ENCODE data around the gene RAB3A. TPM values are rescaled to one million over a fixed set of nuclear protein-coding genes. Genes with fewer than 3 reads are reported as not detected.
A peak's percentile ranks its signal among the peaks of the same experiment; 100 is the strongest.

RAB3A gene
- total RNA-seq, 3 donors from 2014 or later (not counting 1 experiment from before 2014, with no cell fraction given), result 5.2 to 7.8 (median 7.6) TPM

DNA sequence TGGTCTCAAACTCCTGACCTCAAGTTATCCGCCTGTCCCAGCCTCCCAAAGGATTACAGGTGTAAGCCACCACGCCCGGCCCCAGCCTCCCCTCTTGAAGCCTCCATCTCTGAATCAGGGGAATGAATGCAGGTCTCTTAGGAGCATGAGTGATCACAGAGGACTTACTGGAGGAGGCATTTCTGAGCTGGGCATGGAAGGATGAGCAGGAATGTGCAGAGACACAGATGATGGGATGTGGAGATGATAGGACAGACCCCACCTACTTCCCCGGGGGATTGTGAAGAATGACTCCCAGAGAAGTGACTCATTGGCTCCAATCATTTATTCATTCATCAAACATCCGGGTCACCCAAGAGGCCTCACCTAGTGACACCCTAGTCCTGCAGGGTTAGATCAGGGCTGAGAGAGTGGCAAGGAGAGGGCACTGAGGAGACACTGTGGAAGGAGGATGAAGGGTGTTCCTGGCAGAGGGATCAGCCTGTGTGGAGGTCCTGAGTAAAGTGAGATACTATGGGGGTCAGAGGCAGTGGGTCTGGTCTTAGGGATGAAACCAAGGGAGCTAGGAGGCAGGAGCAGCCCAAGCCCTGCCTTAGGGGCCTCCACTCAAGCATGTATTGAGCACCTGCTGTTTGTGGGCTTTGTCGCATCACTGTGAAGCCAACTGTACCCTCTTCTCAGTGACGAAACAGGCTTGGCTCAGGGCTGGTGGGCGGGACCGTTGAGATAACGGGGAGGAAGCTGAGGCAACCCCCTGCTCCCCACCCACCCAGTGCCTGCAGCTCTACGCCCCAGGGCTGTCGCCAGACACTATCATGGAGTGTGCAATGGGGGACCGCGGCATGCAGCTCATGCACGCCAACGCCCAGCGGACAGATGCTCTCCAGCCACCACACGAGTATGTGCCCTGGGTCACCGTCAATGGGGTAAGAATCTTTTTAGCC is 27.2 kb downstream of the RAB3A start:
- Mint-ChIP-seq H3K36me3 (no peaks in the 10 kb centered on the region), H3K4me3 (no peak overlapping the region), H3K27me3 (ENCODE audit: low read depth in 2 of 2) (no peaks in the 10 kb centered on the region), H3K9me3 (no peaks in the 10 kb centered on the region), H3K4me1 (peaks cover 10 to 26% of the 10 kb centered on the region in 2 donors), H3K27ac (no peak overlapping the region)
- TF ChIP-seq CTCF (IDR thresholded peaks at IDR 0.05), result no peak
- Histone ChIP-seq H3K9me3 (ENCODE audit: control insufficient read depth, insufficient read depth, low read length) (no peaks in the 10 kb centered on the region), H3K27me3 (ENCODE audit: control insufficient read depth, insufficient read depth, low read length) (no peaks in the 10 kb centered on the region), H3K4me1 (ENCODE audit: control insufficient read depth, insufficient read depth, low read length) (peaks cover 44% of the 10 kb centered on the region), H3K36me3 (ENCODE audit: control insufficient read depth, insufficient read depth, low read length) (peaks cover 9% of the 10 kb centered on the region), H3K27ac (ENCODE audit: low read length) (no peak overlapping the region), H3K4me3 (ENCODE audit: low read length) (no peak overlapping the region)
- ATAC-seq (no peak), DNase-seq (no peak)
- intact Hi-C loops (cut with micrococcal nuclease), result no loop called here
- 91% methylated on average over 18 of the region's 19 CpGs for WGBS (ENCODE audit: insufficient coverage)

DNA sequence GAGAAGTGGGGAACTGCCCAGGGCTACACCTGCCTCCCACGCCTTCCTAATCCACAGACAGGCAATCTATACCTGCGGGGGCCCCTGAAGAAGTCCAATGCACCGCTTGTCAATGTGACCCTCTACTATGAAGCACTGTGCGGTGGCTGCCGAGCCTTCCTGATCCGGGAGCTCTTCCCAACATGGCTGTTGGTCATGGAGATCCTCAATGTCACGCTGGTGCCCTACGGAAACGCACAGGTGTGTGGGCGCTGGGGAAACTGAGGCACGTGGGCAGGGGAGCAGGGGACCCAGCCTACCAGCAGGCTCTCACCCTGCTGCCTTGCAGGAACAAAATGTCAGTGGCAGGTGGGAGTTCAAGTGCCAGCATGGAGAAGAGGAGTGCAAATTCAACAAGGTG is 28.9 kb downstream of the RAB3A start:
- no peak overlapping the region for H3K27ac ChIP-seq (ENCODE audit: low read length)

DNA sequence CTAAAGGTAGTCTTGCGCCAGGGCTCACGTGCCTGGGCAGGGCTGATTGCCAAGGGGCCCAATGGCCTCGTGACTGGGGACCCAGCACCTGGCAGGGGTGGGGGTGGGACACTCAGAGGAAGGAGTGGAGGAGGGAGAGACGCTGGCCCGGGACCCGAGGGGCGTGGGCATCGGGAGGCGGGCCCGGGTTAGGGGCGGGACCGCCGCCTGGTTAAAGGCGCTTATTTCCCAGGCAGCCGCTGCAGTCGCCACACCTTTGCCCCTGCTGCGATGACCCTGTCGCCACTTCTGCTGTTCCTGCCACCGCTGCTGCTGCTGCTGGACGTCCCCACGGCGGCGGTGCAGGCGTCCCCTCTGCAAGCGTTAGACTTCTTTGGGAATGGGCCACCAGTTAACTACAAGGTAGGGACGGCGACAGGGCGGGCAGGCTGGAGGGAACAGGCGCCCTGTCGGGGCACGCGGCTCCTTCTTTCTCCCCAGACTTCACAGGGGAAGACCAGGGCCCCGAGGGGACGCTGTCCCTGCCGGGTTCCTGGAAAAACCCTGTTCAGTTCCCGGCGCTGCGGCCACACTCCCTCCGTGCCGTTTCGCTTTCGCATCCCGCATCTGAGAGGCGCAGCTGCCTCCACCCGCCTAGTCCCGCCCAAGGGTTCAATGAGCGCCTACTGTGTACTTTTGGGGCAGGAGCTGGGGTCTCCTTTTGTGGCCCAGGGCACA is 30.1 kb downstream of the RAB3A start, which contains the start of gene IFI30:
TSS of gene IFI30 (plus strand) at position 242 of the 717 bp plus-strand sequence. CDS start at position 271, 29 bp downstream.
- Histone ChIP-seq H3K9me3 (ENCODE audit: control insufficient read depth, insufficient read depth, low read length) (no peaks in the 10 kb centered on the region), H3K27me3 (ENCODE audit: control insufficient read depth, insufficient read depth, low read length) (no peaks in the 10 kb centered on the region), H3K4me3 (ENCODE audit: low read length) (peak within 1 kb of the TSS; percentile 50), H3K4me1 (ENCODE audit: control insufficient read depth, insufficient read depth, low read length) (peaks cover 61% of the 10 kb centered on the region), H3K27ac (ENCODE audit: low read length) (peak within 1 kb of the TSS; percentile 86), H3K36me3 (ENCODE audit: control insufficient read depth, insufficient read depth, low read length) (peaks cover 11% of the 10 kb centered on the region)
- Mint-ChIP-seq H3K9me3 (no peaks in the 10 kb centered on the region), H3K4me1 (peaks cover 10 to 33% of the 10 kb centered on the region in 2 donors), H3K27me3 (ENCODE audit: low read depth in 2 of 2) (no peaks in the 10 kb centered on the region), H3K36me3 (no peaks in the 10 kb centered on the region), H3K4me3 (peak within 1 kb of the TSS; percentile 90), H3K27ac (peak within 1 kb of the TSS; percentile 57 to 86)
- TF ChIP-seq CTCF (IDR thresholded peaks at IDR 0.05), result no peak
- WGBS (ENCODE audit: insufficient coverage), result under 1% methylated on average over 47 of the region's 47 CpGs
- intact Hi-C loops (cut with micrococcal nuclease), result loop anchor here (5.0 kb wide), 1 partner anchor 166 kb away; the partner anchor contains the start of gene ARRDC2
- DNase-seq, result peak; percentile 59 to 73
- ATAC-seq, result peak; percentile 76 to 80 (median 76)

More for the DNA sequence above, 28.9 kb downstream of the RAB3A start:
- H3K4me1 ChIP-seq (ENCODE audit: control insufficient read depth, insufficient read depth, low read length), result peaks cover 53% of the 10 kb centered on the region
- intact Hi-C loops (cut with micrococcal nuclease), result loop anchor here (5.0 kb wide), 1 partner anchor 168 kb away; the partner anchor contains the start of gene ARRDC2
- no peaks in the 10 kb centered on the region for H3K27me3 ChIP-seq (ENCODE audit: control insufficient read depth, insufficient read depth, low read length)
- no peaks in the 10 kb centered on the region for H3K9me3 Mint-ChIP-seq
- no peaks in the 10 kb centered on the region for H3K36me3 Mint-ChIP-seq
- no peak overlapping the region for H3K27ac Mint-ChIP-seq
- H3K4me3 Mint-ChIP-seq, result peak overlapping the region; percentile 47
- 84% methylated on average over 11 of the region's 11 CpGs for WGBS (ENCODE audit: insufficient coverage)
- ATAC-seq (no peak), DNase-seq (no peak)
- H3K4me1 Mint-ChIP-seq, result peaks cover 10 to 28% of the 10 kb centered on the region in 2 donors
- H3K9me3 ChIP-seq (ENCODE audit: control insufficient read depth, insufficient read depth, low read length), result no peaks in the 10 kb centered on the region
- H3K36me3 ChIP-seq (ENCODE audit: control insufficient read depth, insufficient read depth, low read length), result peaks cover 9% of the 10 kb centered on the region
- TF ChIP-seq CTCF (IDR thresholded peaks at IDR 0.05), result no peak
- no peaks in the 10 kb centered on the region for H3K27me3 Mint-ChIP-seq (ENCODE audit: low read depth in 2 of 2)
- peak overlapping the region; percentile 50 for H3K4me3 ChIP-seq (ENCODE audit: low read length)
